Testis (tissue), 3 donors: ENCODE data around the gene KAT2B. TPM values are rescaled to one million over a fixed set of nuclear protein-coding genes. Genes with fewer than 3 reads are reported as not detected.

Source experiments
- DNase-seq: peaks from one replicate; pipeline ENCODE4 v3.0.0-alpha.2; 2019
- H3K27ac ChIP-seq, 2 donors: fragments of 200-600 bp; sonication (generic); one replicate each; pipeline ENCODE4 v1.5.1; 2019
- H3K27me3 ChIP-seq: fragments of 200-600 bp; sonication (generic); one replicate; pipeline ENCODE4 v1.5.1; 2019
- H3K36me3 ChIP-seq: fragments of 200-600 bp; sonication (generic); one replicate; pipeline ENCODE4 v1.5.1; 2017; ENCODE audit warnings: low read depth; ENCODE audit errors: missing control alignments
- H3K4me1 ChIP-seq: fragments of 200-600 bp; sonication (generic); one replicate; pipeline ENCODE4 v1.5.1; 2019
- H3K4me3 ChIP-seq, 2 donors: fragments of 200-600 bp; sonication (generic); one replicate each; pipeline ENCODE4 v1.5.1; 2017 to 2019
- H3K9me3 ChIP-seq: fragments of 200-600 bp; sonication (generic); one replicate; pipeline ENCODE4 v1.5.1; 2017
- CTCF ChIP-seq, 3 experiments: fragments of 450-650 bp in 2 of 3; fragments of 200-600 bp in 1 of 3; sonication (generic) in 1 of 3; IDR thresholded peaks; one replicate each; pipeline ENCODE4 v1.5.1; 2016 to 2019; ENCODE audit warnings: antibody characterized with exemption in 3 of 3, mild to moderate bottlenecking in 2 of 3, moderate library complexity in 1 of 3
- POLR2A ChIP-seq: fragments of 450-650 bp; IDR thresholded peaks from one replicate; pipeline ENCODE4 v1.6.1; 2017; ENCODE audit warnings: antibody characterized with exemption, mild to moderate bottlenecking, moderate library complexity
- WGBS, 2 donors: methylation state at CpG; one replicate each; pipeline ENCODE4 v1.1.5; 2018; 5-methylcytosine and 5-hydroxymethylcytosine counted together
- intact Hi-C: fragments of 100-400 bp; cut with DNase I; formaldehyde crosslinking; loops from one replicate; pipeline ENCODE4 v1.15.1; 2023; ENCODE audit warnings: low total_unique reads
- polyA plus RNA-seq: library from polyadenylated mRNA; stranded (reverse); fragments of 350-450 nt; fragmentation: Illumina TruSeq; extraction: RNeasy Lipid Tissue Mini Kit (QIAGEN cat#74804); gene quantifications from one replicate; pipeline ENCODE4 v1.2.3, GENCODE V29; 2014; ENCODE audit warnings: low read depth, low replicate concordance; ENCODE audit not compliant: insufficient read depth
- total RNA-seq, 2 donors: library from RNA; depleted of rRNA; stranded (reverse); fragments of >200 nt; gene quantifications; one replicate each; pipeline ENCODE4 v1.2.3, GENCODE V29; 2016

The KAT2B gene
- total and polyA plus RNA-seq, 3 donors from 2014 or later = 5.3 to 9.9 (median 6.5) TPM

GRCh38 chr3:20046556-20046955, 6.3 kb downstream of the KAT2B start:
- Histone ChIP-seq H3K9me3 (no peaks in the 10 kb centered on the region), H3K27me3 (no peaks in the 10 kb centered on the region), H3K36me3 (no peaks in the 10 kb centered on the region), H3K27ac (no peak overlapping the region), H3K4me1 (peaks cover 11% of the 10 kb centered on the region), H3K4me3 (no peak overlapping the region)
- 76 to 100% methylated on average over 1 of the region's 1 CpG for WGBS, 2 donors
- no peak for DNase-seq
- intact Hi-C loops = no loop called here
- no peak for TF ChIP-seq CTCF (IDR thresholded peaks at IDR 0.05)
- no peak for TF ChIP-seq POLR2A

GRCh38 chr3:20047341-20047779, 7.1 kb downstream of the KAT2B start:
- no peaks in the 10 kb centered on the region for H3K36me3 ChIP-seq
- H3K27ac ChIP-seq = peak overlapping the region in 1 of 2 donors; percentile 40
- 76 to 78% methylated on average over 7 of the region's 7 CpGs for WGBS, 2 donors
- H3K4me1 ChIP-seq = peaks cover 11% of the 10 kb centered on the region
- intact Hi-C loops = no loop called here
- no peak overlapping the region for H3K4me3 ChIP-seq
- no peaks in the 10 kb centered on the region for H3K9me3 ChIP-seq
- no peaks in the 10 kb centered on the region for H3K27me3 ChIP-seq
- no peak for DNase-seq
- TF ChIP-seq CTCF (IDR thresholded peaks at IDR 0.05) = no peak
- TF ChIP-seq POLR2A = no peak

- no peak for DNase-seq
- 39 to 45% methylated on average over 9 of the region's 9 CpGs for WGBS, 2 donors
- intact Hi-C loops = no loop called here
- H3K4me1 ChIP-seq = peaks cover 11% of the 10 kb centered on the region
- H3K27ac ChIP-seq = peak overlapping the region; percentile 3 to 40
- no peak overlapping the region for H3K4me3 ChIP-seq
- H3K36me3 ChIP-seq = no peaks in the 10 kb centered on the region
- no peak for TF ChIP-seq POLR2A
- TF ChIP-seq CTCF (IDR thresholded peaks at IDR 0.05) = no peak
- no peaks in the 10 kb centered on the region for H3K27me3 ChIP-seq
- H3K9me3 ChIP-seq = no peaks in the 10 kb centered on the region
Measured at GRCh38 chr3:20047976-20048883, 8.0 kb downstream of the KAT2B start.

- no peaks in the 10 kb centered on the region for H3K27me3 ChIP-seq
- H3K4me3 ChIP-seq = no peak overlapping the region
- no peak for DNase-seq
- H3K27ac ChIP-seq = no peak overlapping the region
- no peaks in the 10 kb centered on the region for H3K9me3 ChIP-seq
- no peak for TF ChIP-seq CTCF (IDR thresholded peaks at IDR 0.05)
- no peak for TF ChIP-seq POLR2A
- intact Hi-C loops = no loop called here
- H3K4me1 ChIP-seq = peaks cover 20% of the 10 kb centered on the region
- 88 to 92% methylated on average over 4 of the region's 4 CpGs for WGBS, 2 donors
- no peaks in the 10 kb centered on the region for H3K36me3 ChIP-seq
Measured at GRCh38 chr3:20051123-20051806, 11.0 kb downstream of the KAT2B start.
